ENCODE results near the gene SRSF6.
A peak's percentile ranks its signal among the peaks of the same experiment; 100 is the strongest.

Gene SRSF6

DNA sequence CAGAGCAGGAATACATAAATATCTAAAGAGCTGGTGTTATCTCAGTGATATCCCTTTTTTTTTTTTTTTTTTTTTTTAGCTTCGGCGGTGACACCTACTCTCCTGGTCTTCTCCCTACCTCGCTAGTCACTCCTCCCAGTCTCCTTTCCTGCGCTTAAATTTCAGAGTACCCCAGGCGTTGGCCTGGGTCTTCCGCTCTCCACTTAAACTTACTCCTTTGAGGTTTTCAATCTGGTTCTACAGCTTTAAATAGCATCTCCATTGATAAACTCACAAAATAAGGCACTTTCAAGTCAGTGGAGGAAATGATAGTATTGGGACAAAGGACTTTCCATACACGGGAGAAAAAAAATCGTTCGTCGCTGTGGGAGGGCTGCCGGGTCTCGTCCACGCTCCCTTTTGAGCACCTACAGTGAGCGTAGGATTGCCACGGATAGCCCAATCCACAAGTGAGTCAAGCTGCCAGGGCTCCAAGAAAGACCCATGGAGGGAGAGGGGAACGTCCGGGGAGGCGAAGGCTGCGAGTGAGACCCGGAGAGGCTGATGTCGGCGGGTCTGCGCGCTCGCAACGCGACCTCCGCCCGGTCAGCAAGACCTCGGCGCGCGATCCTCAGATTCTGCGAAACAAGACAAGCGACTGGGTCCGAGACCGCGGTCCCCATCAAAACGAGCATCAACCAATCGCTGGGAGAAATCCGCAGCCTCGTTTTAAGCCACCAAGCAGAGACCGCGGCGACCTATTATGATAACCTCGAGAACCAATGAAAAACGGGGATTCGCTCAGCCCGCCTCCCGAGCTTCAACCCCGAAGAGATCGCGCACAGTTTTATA, 672 bp upstream of the SRSF6 start:
- TF ChIP-seq FOXP2 (optimal IDR thresholded peaks at IDR 0.05; ENCODE audit: control extremely low read depth, extremely low read length, insufficient read depth) = no peak
- TF ChIP-seq EZH2 (IDR thresholded peaks at IDR 0.05) = no peak
- TF ChIP-seq POLR2AphosphoS5 (IDR thresholded peaks at IDR 0.05; ENCODE audit: borderline replicate concordance, low read depth, low read length) = no peak
- H3K9ac ChIP-seq (ENCODE audit: insufficient read length) = peak overlapping the region; percentile 100
- peak overlapping the region; percentile 99 for H3K27ac ChIP-seq

DNA sequence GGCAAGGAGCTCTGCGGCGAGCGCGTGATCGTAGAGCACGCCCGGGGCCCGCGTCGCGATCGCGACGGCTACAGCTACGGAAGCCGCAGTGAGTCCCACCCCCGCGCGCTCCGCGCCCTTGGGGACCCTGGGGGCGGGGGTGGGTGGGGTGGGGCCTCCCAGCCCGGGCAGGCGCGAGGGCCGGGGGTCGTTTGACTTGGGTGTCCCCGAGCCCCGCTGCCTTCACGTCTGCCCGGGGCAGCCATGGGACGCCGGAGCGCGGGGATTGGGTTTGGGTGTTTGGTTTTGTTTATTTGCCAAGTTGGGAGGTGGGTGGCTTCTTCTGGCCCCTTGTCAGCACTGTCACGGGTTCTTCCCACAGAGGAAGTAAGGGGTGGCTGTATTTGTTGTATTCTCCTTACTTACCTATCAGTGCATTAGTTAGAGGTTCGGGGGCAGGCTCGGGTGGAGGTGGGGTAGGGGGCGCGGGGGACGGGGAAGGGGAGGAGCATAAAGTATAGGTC, 777 bp downstream of the SRSF6 start:
- Histone ChIP-seq H3K9ac (ENCODE audit: insufficient read length) (peak overlapping the region; percentile 100), H3K36me3 (ENCODE audit: insufficient read depth, low read length) (peaks cover 50% of the 10 kb centered on the region), H3K9me3 (ENCODE audit: low read depth, low read length) (no peaks in the 10 kb centered on the region), H3K4me3 (peak overlapping the region; percentile 99), H3K27ac (peak overlapping the region; percentile 99)
- TF ChIP-seq POLR2AphosphoS5 (IDR thresholded peaks at IDR 0.05; ENCODE audit: borderline replicate concordance, low read depth, low read length) = no peak
- TF ChIP-seq EZH2 (IDR thresholded peaks at IDR 0.05) = no peak
- TF ChIP-seq FOXP2 (optimal IDR thresholded peaks at IDR 0.05; ENCODE audit: control extremely low read depth, extremely low read length, insufficient read depth) = no peak
- DNase-seq (ENCODE audit: low read depth, low spot score) = no peak

More for the DNA sequence above, 672 bp upstream of the SRSF6 start:
- Histone ChIP-seq H3K36me3 (ENCODE audit: insufficient read depth, low read length) (peaks cover 35% of the 10 kb centered on the region), H3K4me3 (peak overlapping the region; percentile 99), H3K9me3 (ENCODE audit: low read depth, low read length) (no peaks in the 10 kb centered on the region)
- peak; percentile 86 for DNase-seq (ENCODE audit: low read depth, low spot score)

DNA sequence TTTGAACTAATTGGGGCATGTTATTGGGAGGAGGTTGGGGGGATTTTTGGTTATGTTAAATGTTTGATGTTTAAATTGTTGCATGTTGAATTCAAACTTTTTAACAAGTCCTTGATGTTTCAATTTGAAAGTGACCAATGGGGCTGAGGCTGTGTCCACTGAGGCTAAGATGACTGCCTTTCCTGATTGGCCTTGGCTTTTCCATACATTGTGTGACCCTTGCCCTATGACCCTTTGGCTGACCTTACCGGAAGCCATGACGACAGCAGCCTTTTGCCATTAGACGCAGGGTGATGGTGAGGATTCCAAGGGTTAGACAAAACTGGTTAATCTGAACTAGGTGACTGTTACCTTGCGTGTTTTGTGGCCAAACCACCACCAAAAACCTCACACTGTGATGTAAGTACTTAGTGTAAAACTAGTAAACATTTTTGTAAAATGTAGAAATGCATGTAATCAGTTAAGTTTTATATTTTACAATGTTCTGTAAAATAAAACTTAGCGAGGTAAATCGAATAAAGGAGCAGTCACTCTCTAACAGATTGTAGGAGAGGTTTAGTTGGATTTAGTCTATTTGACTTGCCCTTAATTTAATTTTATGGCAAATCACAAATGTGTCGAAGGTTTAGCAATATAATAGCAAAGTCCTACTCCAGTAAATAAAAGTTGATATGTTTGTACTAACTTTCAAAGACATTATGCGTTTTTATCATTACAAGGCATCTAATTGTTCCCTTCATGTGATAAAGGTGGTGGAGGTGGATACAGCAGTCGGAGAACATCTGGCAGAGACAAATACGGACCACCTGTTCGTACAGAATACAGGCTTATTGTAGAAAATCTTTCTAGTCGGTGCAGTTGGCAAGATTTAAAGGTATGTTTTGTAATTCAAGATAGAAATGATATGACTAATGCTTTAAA, 1.6 kb downstream of the SRSF6 start:
- Histone ChIP-seq H3K9me3 (ENCODE audit: low read depth, low read length) (no peaks in the 10 kb centered on the region), H3K4me3 (peak overlapping the region; percentile 99), H3K36me3 (ENCODE audit: insufficient read depth, low read length) (peaks cover 58% of the 10 kb centered on the region), H3K9ac (ENCODE audit: insufficient read length) (peak overlapping the region; percentile 100), H3K27ac (no peak overlapping the region)
- DNase-seq (ENCODE audit: low read depth, low spot score) = no peak
- TF ChIP-seq POLR2AphosphoS5 (IDR thresholded peaks at IDR 0.05; ENCODE audit: borderline replicate concordance, low read depth, low read length) (no peak), FOXP2 (optimal IDR thresholded peaks at IDR 0.05; ENCODE audit: control extremely low read depth, extremely low read length, insufficient read depth) (no peak), EZH2 (IDR thresholded peaks at IDR 0.05) (no peak)

DNA sequence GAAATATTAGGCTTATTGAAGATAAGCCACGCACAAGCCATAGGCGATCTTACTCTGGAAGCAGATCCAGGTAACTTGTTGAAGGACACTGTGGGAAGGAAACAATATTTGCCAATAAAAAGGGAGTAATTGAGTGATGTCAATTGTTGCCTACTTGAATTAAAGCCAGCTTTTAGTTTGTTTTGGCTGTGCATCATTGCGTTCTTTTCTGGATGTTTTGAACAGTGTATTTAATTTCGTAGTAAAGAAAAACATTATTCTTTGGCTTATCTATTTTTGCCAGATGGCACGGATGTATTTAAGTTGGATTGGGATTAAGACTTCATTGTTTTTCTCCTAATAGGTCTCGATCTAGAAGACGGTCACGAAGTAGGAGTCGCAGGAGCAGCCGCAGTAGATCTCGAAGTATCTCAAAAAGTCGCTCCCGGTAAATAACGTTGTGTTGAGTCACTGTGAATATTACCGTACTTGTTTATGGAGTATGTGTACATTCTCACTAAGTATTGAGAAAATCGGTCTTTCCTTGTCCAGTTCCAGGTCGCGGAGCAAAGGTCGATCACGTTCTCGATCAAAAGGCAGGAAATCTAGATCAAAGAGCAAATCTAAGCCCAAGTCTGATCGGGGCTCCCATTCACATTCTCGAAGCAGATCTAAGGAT, 2.6 kb downstream of the SRSF6 start:
- Histone ChIP-seq H3K9me3 (ENCODE audit: low read depth, low read length) (no peaks in the 10 kb centered on the region), H3K4me3 (no peak overlapping the region), H3K36me3 (ENCODE audit: insufficient read depth, low read length) (peaks cover 68% of the 10 kb centered on the region), H3K27ac (no peak overlapping the region), H3K9ac (ENCODE audit: insufficient read length) (no peak overlapping the region)
- TF ChIP-seq FOXP2 (optimal IDR thresholded peaks at IDR 0.05; ENCODE audit: control extremely low read depth, extremely low read length, insufficient read depth) = no peak
- TF ChIP-seq EZH2 (IDR thresholded peaks at IDR 0.05) = no peak
- no peak for TF ChIP-seq POLR2AphosphoS5 (IDR thresholded peaks at IDR 0.05; ENCODE audit: borderline replicate concordance, low read depth, low read length)
- no peak for DNase-seq (ENCODE audit: low read depth, low spot score)

DNA sequence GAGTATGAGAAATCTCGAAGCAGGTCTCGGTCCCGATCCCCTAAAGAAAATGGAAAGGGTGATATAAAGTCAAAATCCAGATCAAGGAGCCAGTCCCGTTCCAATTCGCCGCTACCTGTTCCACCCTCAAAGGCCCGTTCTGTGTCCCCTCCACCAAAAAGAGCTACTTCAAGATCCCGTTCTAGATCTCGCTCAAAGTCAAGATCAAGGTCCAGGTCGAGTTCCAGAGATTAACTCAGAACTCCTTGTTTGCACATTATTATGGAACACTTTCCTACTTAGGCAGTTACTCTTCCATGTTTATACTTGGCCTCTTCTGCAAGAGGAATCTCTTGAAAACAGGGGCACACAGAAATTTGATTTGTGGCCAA, 3.1 kb downstream of the SRSF6 start:
- no peak overlapping the region for H3K27ac ChIP-seq
- H3K36me3 ChIP-seq (ENCODE audit: insufficient read depth, low read length) = peaks cover 73% of the 10 kb centered on the region
- H3K9me3 ChIP-seq (ENCODE audit: low read depth, low read length) = no peaks in the 10 kb centered on the region
- no peak for TF ChIP-seq POLR2AphosphoS5 (IDR thresholded peaks at IDR 0.05; ENCODE audit: borderline replicate concordance, low read depth, low read length)
- no peak for TF ChIP-seq FOXP2 (optimal IDR thresholded peaks at IDR 0.05; ENCODE audit: control extremely low read depth, extremely low read length, insufficient read depth)
- no peak for TF ChIP-seq EZH2 (IDR thresholded peaks at IDR 0.05)
- H3K4me3 ChIP-seq = no peak overlapping the region
- DNase-seq (ENCODE audit: low read depth, low spot score) = no peak
- H3K9ac ChIP-seq (ENCODE audit: insufficient read length) = no peak overlapping the region

DNA sequence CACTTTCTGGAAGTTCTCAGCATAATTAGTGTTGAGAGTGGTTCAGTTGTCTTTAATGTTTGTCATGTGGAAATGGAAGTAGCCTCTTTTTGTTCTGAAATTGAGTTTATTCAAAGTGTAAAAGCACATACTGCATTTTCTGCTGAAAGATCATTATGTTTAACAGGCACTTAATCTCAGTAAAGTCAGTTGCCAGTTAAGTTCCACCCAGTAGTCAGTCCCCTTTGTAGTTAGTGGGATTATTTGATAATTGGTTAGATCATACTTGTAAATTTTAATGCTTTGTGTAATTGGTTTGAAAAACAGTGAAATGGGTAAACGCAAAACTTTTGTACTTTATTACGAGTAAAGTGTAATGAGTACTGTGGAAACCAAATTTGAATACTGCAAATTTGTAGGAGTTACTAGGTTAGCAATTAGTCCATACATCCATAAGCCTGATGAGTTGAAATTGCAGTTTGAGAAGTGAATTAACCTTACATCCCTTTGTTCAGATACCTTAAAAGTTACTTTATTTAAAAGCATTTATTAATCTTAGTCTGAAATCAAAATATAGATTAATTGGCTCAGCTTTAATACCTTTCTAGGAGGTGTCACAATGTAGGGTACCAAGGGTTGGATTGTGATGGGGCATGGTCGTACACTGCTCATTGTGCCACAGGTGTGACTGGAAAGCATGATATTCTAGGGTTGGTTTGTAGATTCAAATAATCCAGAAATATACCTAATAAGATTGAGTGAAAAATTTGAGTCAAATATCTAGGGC, 4.4 kb downstream of the SRSF6 start:
- H3K9me3 ChIP-seq (ENCODE audit: low read depth, low read length) = no peaks in the 10 kb centered on the region
- TF ChIP-seq POLR2AphosphoS5 (IDR thresholded peaks at IDR 0.05; ENCODE audit: borderline replicate concordance, low read depth, low read length) (no peak), EZH2 (IDR thresholded peaks at IDR 0.05) (no peak), FOXP2 (optimal IDR thresholded peaks at IDR 0.05; ENCODE audit: control extremely low read depth, extremely low read length, insufficient read depth) (no peak)
- H3K4me3 ChIP-seq = no peak overlapping the region
- H3K27ac ChIP-seq = peak overlapping the region; percentile 59
- H3K9ac ChIP-seq (ENCODE audit: insufficient read length) = peak overlapping the region; percentile 16
- peaks cover 83% of the 10 kb centered on the region for H3K36me3 ChIP-seq (ENCODE audit: insufficient read depth, low read length)
- no peak for DNase-seq (ENCODE audit: low read depth, low spot score)

Measured in SK-N-MC (cell line).